SK-N-MC (cell line): ENCODE results near the gene INPP4B.
"Not testable (repeated sequence)": the region's sequence is repeated elsewhere in the genome, so short reads cannot be mapped to it uniquely, and the experiment has no call there.

ENCODE experiments used
- EZH2 ChIP-seq: fragments of 200-600 bp; sonication (generic); IDR thresholded peaks from one replicate; pipeline ENCODE4 v1.6.1; 2017; ENCODE audit warnings: antibody characterized with exemption
- POLR2AphosphoS5 ChIP-seq: IDR thresholded peaks from 2 replicates; pipeline ENCODE4 v1.6.1; 2012; ENCODE audit warnings: mild to moderate bottlenecking, low read depth, low read length, borderline replicate concordance

DNA sequence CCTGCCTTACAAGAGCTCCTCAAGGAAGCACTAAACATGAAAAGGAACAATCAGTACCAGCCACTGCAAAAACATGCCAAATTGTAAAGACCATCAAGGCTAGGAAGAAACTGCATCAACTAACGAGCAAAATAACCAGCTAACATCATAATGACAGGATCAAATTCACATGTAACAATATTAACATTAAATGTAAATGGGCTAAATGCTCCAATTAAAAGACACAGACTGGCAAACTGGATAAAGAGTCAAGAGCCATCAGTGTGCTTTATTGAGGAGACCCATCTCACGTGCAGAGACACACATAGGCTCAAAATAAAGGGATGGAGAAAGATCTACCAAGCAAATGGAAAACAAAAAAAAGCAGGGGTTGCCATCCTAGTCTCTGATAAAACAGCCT is 777.8 kb downstream of the INPP4B start:
- TF ChIP-seq EZH2, POLR2AphosphoS5: not testable (repeated sequence)
